ENCODE measurements around the gene YWHAG. TPM values are rescaled to one million over a fixed set of nuclear protein-coding genes. Genes with fewer than 3 reads are reported as not detected.
A peak's percentile ranks its signal among the peaks of the same experiment; 100 is the strongest.

Gene YWHAG
- total and polyA plus RNA-seq, 9 of the 15 experiments (the other 6 are each of a cell fraction or from before 2014, with no cell fraction given), result 30.4 to 246 (median 94.5) TPM

DNA sequence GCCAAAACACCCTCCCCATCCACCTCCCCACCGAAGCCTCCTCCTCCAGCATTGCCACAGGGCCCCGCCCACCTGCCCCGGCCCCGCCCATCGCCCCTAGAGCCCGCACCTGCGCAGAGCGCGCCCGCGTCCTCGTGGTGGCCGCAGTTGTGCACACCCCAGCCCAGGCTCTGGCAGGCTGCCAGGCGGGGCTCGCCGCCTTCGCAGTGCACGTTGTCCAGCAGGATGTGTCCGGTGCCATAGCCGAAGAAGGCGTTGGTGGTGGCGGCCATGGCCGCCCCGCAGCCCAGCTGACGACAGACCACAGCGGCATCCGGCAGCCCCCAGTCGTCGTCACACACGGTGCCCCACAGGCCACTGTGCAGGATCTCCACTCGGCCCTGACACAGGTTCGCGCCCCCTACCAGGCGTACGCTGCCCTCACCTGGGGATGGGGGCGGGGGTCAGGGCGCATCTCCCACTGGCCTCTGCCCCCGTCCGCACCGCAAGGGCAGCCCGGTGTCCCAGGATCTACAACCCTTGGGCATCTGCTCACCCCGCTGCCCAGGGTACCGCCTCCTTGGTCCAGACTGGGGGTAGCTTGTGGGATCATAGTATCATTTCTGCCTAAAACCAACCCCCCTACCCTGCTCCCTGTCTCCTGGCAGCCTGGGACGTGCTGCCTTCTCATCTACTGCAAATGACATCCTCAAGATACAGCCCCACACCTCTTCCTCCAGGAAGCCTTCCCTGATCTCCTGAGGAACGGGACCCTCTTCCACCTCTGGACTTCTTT is 38.8 kb upstream of the YWHAG start (continued):
- TF ChIP-seq NCOA2 (IDR thresholded peaks at IDR 0.05; ENCODE audit: partially characterized antibody in 2 of 2), result no peak
- TF ChIP-seq MEIS2 (IDR thresholded peaks at IDR 0.05; ENCODE audit: partially characterized antibody), result peak; percentile 79
- peak; percentile 88 for TF ChIP-seq FIP1L1 (IDR thresholded peaks at IDR 0.05; ENCODE audit: low read depth, low read length, poor library complexity, severe bottlenecking)
- no peak for TF ChIP-seq TARDBP (IDR thresholded peaks at IDR 0.05)
- TF ChIP-seq HDAC3 (IDR thresholded peaks at IDR 0.05; ENCODE audit: borderline replicate concordance, partially characterized antibody), result no peak
- TF ChIP-seq EGR1 (conservative IDR thresholded peaks at IDR 0.05), result peak; percentile 74
- TF ChIP-seq NR2F6 (CRISPR knock-in tag; IDR thresholded peaks at IDR 0.05), result no peak
- no peak for TF ChIP-seq ZNF217 (CRISPR knock-in tag; IDR thresholded peaks at IDR 0.05)
- peak; percentile 45; the same call in 1 of the 2 replicates for TF ChIP-seq TAF7 (tag; IDR thresholded peaks at IDR 0.05)
- TF ChIP-seq, protein P1, sequence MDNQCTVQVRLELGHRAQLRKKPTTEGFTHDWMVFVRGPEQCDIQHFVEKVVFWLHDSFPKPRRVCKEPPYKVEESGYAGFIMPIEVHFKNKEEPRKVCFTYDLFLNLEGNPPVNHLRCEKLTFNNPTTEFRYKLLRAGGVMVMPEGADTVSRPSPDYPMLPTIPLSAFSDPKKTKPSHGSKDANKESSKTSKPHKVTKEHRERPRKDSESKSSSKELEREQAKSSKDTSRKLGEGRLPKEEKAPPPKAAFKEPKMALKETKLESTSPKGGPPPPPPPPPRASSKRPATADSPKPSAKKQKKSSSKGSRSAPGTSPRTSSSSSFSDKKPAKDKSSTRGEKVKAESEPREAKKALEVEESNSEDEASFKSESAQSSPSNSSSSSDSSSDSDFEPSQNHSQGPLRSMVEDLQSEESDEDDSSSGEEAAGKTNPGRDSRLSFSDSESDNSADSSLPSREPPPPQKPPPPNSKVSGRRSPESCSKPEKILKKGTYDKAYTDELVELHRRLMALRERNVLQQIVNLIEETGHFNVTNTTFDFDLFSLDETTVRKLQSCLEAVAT (IDR thresholded peaks at IDR 0.05), result peak in 1 of 2 experiments; percentile 47; a peak in 1 of 4 replicates
- TF ChIP-seq TRIM28 (IDR thresholded peaks at IDR 0.05), result no peak
- TF ChIP-seq MTA1 (IDR thresholded peaks at IDR 0.05; ENCODE audit: borderline replicate concordance), result no peak
- TF ChIP-seq, protein P2, sequence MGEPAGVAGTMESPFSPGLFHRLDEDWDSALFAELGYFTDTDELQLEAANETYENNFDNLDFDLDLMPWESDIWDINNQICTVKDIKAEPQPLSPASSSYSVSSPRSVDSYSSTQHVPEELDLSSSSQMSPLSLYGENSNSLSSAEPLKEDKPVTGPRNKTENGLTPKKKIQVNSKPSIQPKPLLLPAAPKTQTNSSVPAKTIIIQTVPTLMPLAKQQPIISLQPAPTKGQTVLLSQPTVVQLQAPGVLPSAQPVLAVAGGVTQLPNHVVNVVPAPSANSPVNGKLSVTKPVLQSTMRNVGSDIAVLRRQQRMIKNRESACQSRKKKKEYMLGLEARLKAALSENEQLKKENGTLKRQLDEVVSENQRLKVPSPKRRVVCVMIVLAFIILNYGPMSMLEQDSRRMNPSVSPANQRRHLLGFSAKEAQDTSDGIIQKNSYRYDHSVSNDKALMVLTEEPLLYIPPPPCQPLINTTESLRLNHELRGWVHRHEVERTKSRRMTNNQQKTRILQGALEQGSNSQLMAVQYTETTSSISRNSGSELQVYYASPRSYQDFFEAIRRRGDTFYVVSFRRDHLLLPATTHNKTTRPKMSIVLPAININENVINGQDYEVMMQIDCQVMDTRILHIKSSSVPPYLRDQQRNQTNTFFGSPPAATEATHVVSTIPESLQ (CRISPR knock-in tag; IDR thresholded peaks at IDR 0.05), result peak; percentile 98
- TF ChIP-seq, protein P3, sequence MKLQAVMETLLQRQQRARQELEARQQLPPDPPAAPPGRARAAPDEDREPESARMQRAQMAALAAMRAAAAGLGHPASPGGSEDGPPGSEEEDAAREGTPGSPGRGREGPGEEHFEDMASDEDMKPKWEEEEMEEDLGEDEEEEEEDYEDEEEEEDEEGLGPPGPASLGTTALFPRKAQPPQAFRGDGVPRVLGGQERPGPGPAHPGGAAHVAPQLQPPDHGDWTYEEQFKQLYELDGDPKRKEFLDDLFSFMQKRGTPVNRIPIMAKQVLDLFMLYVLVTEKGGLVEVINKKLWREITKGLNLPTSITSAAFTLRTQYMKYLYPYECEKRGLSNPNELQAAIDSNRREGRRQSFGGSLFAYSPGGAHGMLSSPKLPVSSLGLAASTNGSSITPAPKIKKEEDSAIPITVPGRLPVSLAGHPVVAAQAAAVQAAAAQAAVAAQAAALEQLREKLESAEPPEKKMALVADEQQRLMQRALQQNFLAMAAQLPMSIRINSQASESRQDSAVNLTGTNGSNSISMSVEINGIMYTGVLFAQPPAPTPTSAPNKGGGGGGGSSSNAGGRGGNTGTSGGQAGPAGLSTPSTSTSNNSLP (IDR thresholded peaks at IDR 0.05; ENCODE audit: borderline replicate concordance, low read depth, low read length), result no peak
- TF ChIP-seq RBM22 (IDR thresholded peaks at IDR 0.05; ENCODE audit: low read depth, low read length, poor library complexity, severe bottlenecking), result peak; percentile 55
